Astrocyte (in vitro differentiated cells and primary cell): ENCODE data around the gene ADARB2. TPM values are rescaled to one million over a fixed set of nuclear protein-coding genes. Genes with fewer than 3 reads are reported as not detected.

ENCODE experiments used
- DNase-seq: peaks from one replicate; pipeline ENCODE4 v3.0.0-alpha.2; 2010; ENCODE audit warnings: low read depth
- FAIRE-seq: peaks from 2 replicates; lab custom pipeline; 2011; peaks lifted over from hg19 to GRCh38; lab: Jason Lieb, UNC
- H2AFZ ChIP-seq: 2 replicates; pipeline ENCODE4 v1.6.0; 2012; ENCODE audit warnings: low read depth, low read length, inconsistent platforms
- H3K27ac ChIP-seq: 2 replicates; pipeline ENCODE4 v1.5.1; 2011; ENCODE audit warnings: low read depth, low read length, inconsistent platforms
- H3K27me3 ChIP-seq: 2 replicates; pipeline ENCODE4 v1.6.0; 2011; ENCODE audit warnings: low read length, inconsistent platforms; ENCODE audit not compliant: insufficient read depth
- H3K36me3 ChIP-seq: 2 replicates; pipeline ENCODE4 v1.5.1; 2011; ENCODE audit warnings: low read length, inconsistent platforms; ENCODE audit not compliant: insufficient read depth
- H3K4me1 ChIP-seq: 2 replicates; pipeline ENCODE4 v1.5.1; 2011; ENCODE audit warnings: low read length, inconsistent platforms; ENCODE audit not compliant: insufficient read depth
- H3K4me2 ChIP-seq: 2 replicates; pipeline ENCODE4 v1.6.0; 2012; ENCODE audit warnings: low read length, inconsistent platforms
- H3K4me3 ChIP-seq: 2 replicates; pipeline ENCODE4 v1.5.1; 2011; ENCODE audit warnings: low read depth, mild to moderate bottlenecking, low read length, inconsistent platforms; ENCODE audit not compliant: insufficient read depth
- H3K79me2 ChIP-seq: 2 replicates; pipeline ENCODE4 v1.6.0; 2012; ENCODE audit warnings: mild to moderate bottlenecking, low read length, inconsistent platforms; ENCODE audit not compliant: insufficient read depth
- H3K9ac ChIP-seq: 2 replicates; pipeline ENCODE4 v1.6.0; 2012; ENCODE audit warnings: mild to moderate bottlenecking, low read length, inconsistent platforms
- H3K9me3 ChIP-seq: 2 replicates; pipeline ENCODE4 v1.5.1; 2012; ENCODE audit warnings: low read depth, mild to moderate bottlenecking, low read length, inconsistent platforms; ENCODE audit not compliant: insufficient read depth
- H4K20me1 ChIP-seq: 2 replicates; pipeline ENCODE4 v1.6.0; 2012; ENCODE audit warnings: low read length, inconsistent platforms; ENCODE audit not compliant: insufficient read depth
- H3K27ac Mint-ChIP-seq: one replicate; pipeline ENCODE4 v1.8.0; 2021; ENCODE audit warnings: mild to moderate bottlenecking, mixed read lengths; ENCODE audit not compliant: unreplicated experiment
- H3K27me3 Mint-ChIP-seq: one replicate; pipeline ENCODE4 v1.8.0; 2021; ENCODE audit warnings: low read depth, mixed read lengths; ENCODE audit not compliant: unreplicated experiment
- H3K36me3 Mint-ChIP-seq: one replicate; pipeline ENCODE4 v1.8.0; 2021; ENCODE audit warnings: low read depth, mixed read lengths; ENCODE audit not compliant: unreplicated experiment
- H3K4me1 Mint-ChIP-seq: one replicate; pipeline ENCODE4 v1.8.0; 2021; ENCODE audit warnings: low read depth, mixed read lengths; ENCODE audit not compliant: unreplicated experiment
- H3K4me3 Mint-ChIP-seq: one replicate; pipeline ENCODE4 v1.8.0; 2021; ENCODE audit warnings: mild to moderate bottlenecking, moderate library complexity, mixed read lengths; ENCODE audit not compliant: unreplicated experiment
- H3K9me3 Mint-ChIP-seq: one replicate; pipeline ENCODE4 v1.8.0; 2021; ENCODE audit warnings: mild to moderate bottlenecking, mixed read lengths; ENCODE audit not compliant: unreplicated experiment
- CTCF ChIP-seq: IDR thresholded peaks from 2 replicates; pipeline ENCODE4 v1.5.1; 2011; ENCODE audit warnings: low read depth, mild to moderate bottlenecking, inconsistent platforms, low read length, moderate library complexity; ENCODE audit not compliant: insufficient read depth
- EZH2 ChIP-seq: IDR thresholded peaks from 2 replicates; pipeline ENCODE4 v1.6.1; 2012; ENCODE audit warnings: mild to moderate bottlenecking, low read length, inconsistent platforms; ENCODE audit not compliant: insufficient read depth
- total RNA-seq: library from RNA; stranded (reverse); gene quantifications from 2 replicates; pipeline ENCODE4 v1.2.1, GENCODE V29; 2021

Gene ADARB2
- total RNA-seq, 1 donor from 2014 or later: 0.18 TPM

- Histone ChIP-seq H3K27ac (no peak overlapping the region), H2AFZ (no peak overlapping the region), H3K79me2 (no peaks in the 10 kb centered on the region), H3K9ac (no peak overlapping the region), H3K27me3 (no peaks in the 10 kb centered on the region), H3K9me3 (peaks cover 3% of the 10 kb centered on the region), H3K4me2 (no peak overlapping the region), H3K4me1 (no peaks in the 10 kb centered on the region), H4K20me1 (no peaks in the 10 kb centered on the region), H3K4me3 (no peak overlapping the region), H3K36me3 (no peaks in the 10 kb centered on the region)
- Mint-ChIP-seq H3K36me3 (no peaks in the 10 kb centered on the region), H3K4me3 (no peak overlapping the region), H3K27ac (no peak overlapping the region), H3K27me3 (peaks cover 17% of the 10 kb centered on the region), H3K9me3 (no peaks in the 10 kb centered on the region), H3K4me1 (no peaks in the 10 kb centered on the region)
- DNase-seq (no peak), FAIRE-seq (no peak)
- TF ChIP-seq EZH2: no peak
- TF ChIP-seq CTCF: no peak
Measured at GRCh38 chr10:1489801-1490200, 247.5 kb downstream of the ADARB2 start.

GRCh38 chr10:1488970-1489548 lies 248.3 kb downstream of the ADARB2 start:
- DNase-seq (no peak), FAIRE-seq (no peak)
- Histone ChIP-seq H3K27me3 (no peaks in the 10 kb centered on the region), H3K4me1 (no peaks in the 10 kb centered on the region), H3K4me2 (no peak overlapping the region), H3K4me3 (no peak overlapping the region), H3K9ac (no peak overlapping the region), H3K27ac (no peak overlapping the region), H4K20me1 (no peaks in the 10 kb centered on the region), H3K9me3 (peaks cover 6% of the 10 kb centered on the region), H2AFZ (no peak overlapping the region), H3K36me3 (no peaks in the 10 kb centered on the region), H3K79me2 (no peaks in the 10 kb centered on the region)
- Mint-ChIP-seq H3K27me3 (peaks cover 17% of the 10 kb centered on the region), H3K36me3 (no peaks in the 10 kb centered on the region), H3K27ac (no peak overlapping the region), H3K9me3 (no peaks in the 10 kb centered on the region), H3K4me1 (no peaks in the 10 kb centered on the region), H3K4me3 (no peak overlapping the region)
- TF ChIP-seq EZH2 (no peak), CTCF (no peak)

GRCh38 chr10:1486841-1487687 lies 250.3 kb downstream of the ADARB2 start:
- Mint-ChIP-seq H3K9me3 (no peaks in the 10 kb centered on the region), H3K27ac (no peak overlapping the region)
- DNase-seq: no peak

More at GRCh38 chr10:1486841-1487687, 250.3 kb downstream of the ADARB2 start:
- Histone ChIP-seq H3K4me3 (no peak overlapping the region), H4K20me1 (no peaks in the 10 kb centered on the region), H3K79me2 (no peaks in the 10 kb centered on the region), H3K4me1 (no peaks in the 10 kb centered on the region), H3K4me2 (no peak overlapping the region), H3K9ac (no peak overlapping the region), H3K9me3 (peaks cover 6% of the 10 kb centered on the region), H3K36me3 (no peaks in the 10 kb centered on the region), H3K27ac (no peak overlapping the region), H2AFZ (no peak overlapping the region), H3K27me3 (no peaks in the 10 kb centered on the region)
- TF ChIP-seq CTCF (no peak), EZH2 (no peak)
- no peak overlapping the region for H3K4me3 Mint-ChIP-seq
- H3K4me1 Mint-ChIP-seq: no peaks in the 10 kb centered on the region
- H3K27me3 Mint-ChIP-seq: peaks cover 26% of the 10 kb centered on the region
- no peaks in the 10 kb centered on the region for H3K36me3 Mint-ChIP-seq
- FAIRE-seq: no peak
